Gastroesophageal sphincter (tissue), 4 donors: ENCODE data around the gene TOMM20L. TPM values are rescaled to one million over a fixed set of nuclear protein-coding genes. Genes with fewer than 3 reads are reported as not detected.
"Not testable (repeated sequence)": the region's sequence is repeated elsewhere in the genome, so short reads cannot be mapped to it uniquely, and the experiment has no call there.

ENCODE experiments used
- ATAC-seq: fragments of 150-250 bp; one replicate; pipeline ENCODE4 v1.9.1; 2016; ENCODE audit warnings: mild to moderate bottlenecking, moderate library complexity
- H3K27ac ChIP-seq, 4 donors: fragments of 200-600 bp; sonication (generic) in 3 of 4; 1 replicate in 3 of 4; 2 replicates in 1 of 4; pipeline ENCODE4 v1.5.1; 2016 to 2019
- H3K27me3 ChIP-seq: fragments of 200-600 bp; sonication (generic); one replicate; pipeline ENCODE4 v1.5.1; 2019
- H3K36me3 ChIP-seq, 2 donors: fragments of 200-600 bp; sonication (generic); one replicate each; pipeline ENCODE4 v1.5.1; 2019; ENCODE audit warnings: control low read depth in 1 of 2
- H3K4me1 ChIP-seq, 3 donors: fragments of 200-600 bp; sonication (generic); 1 replicate in 2 of 3; 2 replicates in 1 of 3; pipeline ENCODE4 v1.5.1; 2016 to 2019; ENCODE audit warnings: control low read depth in 2 of 3
- H3K4me3 ChIP-seq, 2 donors: fragments of 200-600 bp; sonication (generic); one replicate each; pipeline ENCODE4 v1.5.1; 2019; ENCODE audit warnings: mild to moderate bottlenecking in 1 of 2, moderate library complexity in 1 of 2
- H3K9me3 ChIP-seq, 3 donors: fragments of 200-600 bp; sonication (generic); one replicate each; pipeline ENCODE4 v1.5.1; 2017 to 2019; ENCODE audit warnings: control low read depth in 2 of 3
- EP300 ChIP-seq: sonication (generic); formaldehyde crosslinking; IDR thresholded peaks from one replicate; pipeline ENCODE4 v1.6.1; 2017; ENCODE audit warnings: antibody characterized with exemption, mild to moderate bottlenecking
- POLR2A ChIP-seq, 2 donors: fragments of 450-650 bp; IDR thresholded peaks; one replicate each; pipeline ENCODE4 v1.6.1; 2017; ENCODE audit warnings: antibody characterized with exemption in 2 of 2, mild to moderate bottlenecking in 2 of 2, moderate library complexity in 1 of 2
- POLR2AphosphoS5 ChIP-seq: sonication (generic); formaldehyde crosslinking; IDR thresholded peaks from one replicate; pipeline ENCODE4 v1.6.1; 2017; ENCODE audit warnings: antibody characterized with exemption
- WGBS, 2 donors: methylation state at CpG; one replicate each; pipeline ENCODE4 v1.1.5; 2018; ENCODE audit warnings: low coverage in 1 of 2; 5-methylcytosine and 5-hydroxymethylcytosine counted together
- total RNA-seq, 4 donors: library from RNA; depleted of rRNA; stranded (reverse); fragments of >200 nt; gene quantifications; one replicate each; pipeline ENCODE4 v1.1.0, GENCODE V29; 2016
- TF ChIP-seq, protein P1 (sequence below), 4 experiments: fragments of 200-600 bp in 2 of 4; fragments of 450-650 bp in 2 of 4; sonication (generic) in 1 of 4; IDR thresholded peaks; one replicate each; pipeline ENCODE4 v1.5.1; 2017 to 2019; ENCODE audit warnings: antibody characterized with exemption in 4 of 4, mild to moderate bottlenecking in 2 of 4, moderate library complexity in 2 of 4

TOMM20L gene
- total RNA-seq, 4 donors from 2014 or later = not detected

DNA sequence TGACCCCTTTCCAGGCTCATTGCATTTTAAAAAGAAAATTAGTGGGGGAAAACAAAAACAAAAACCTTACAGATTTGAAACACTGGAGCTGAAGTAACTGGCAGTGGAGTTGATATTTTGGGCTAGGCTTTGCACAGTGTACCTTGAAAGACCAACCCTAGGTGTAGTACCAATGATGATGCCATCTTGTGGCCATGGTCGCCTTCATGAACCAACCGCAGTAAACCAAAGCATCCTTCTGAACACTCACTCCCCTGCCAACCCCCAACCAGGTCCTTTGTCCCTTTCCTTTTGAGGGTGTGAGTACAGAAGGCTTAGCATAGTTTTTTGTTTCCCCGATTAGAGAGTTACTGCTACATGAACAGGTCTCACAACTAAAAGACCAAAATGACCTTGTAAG is 5.9 kb downstream of the TOMM20L start:
- no peaks in the 10 kb centered on the region for H3K36me3 ChIP-seq
- 91 to 100% methylated on average over 3 of the region's 3 CpGs for WGBS, 2 donors
- TF ChIP-seq EP300 (no peak), POLR2A (IDR thresholded peaks at IDR 0.05) (no peak), POLR2AphosphoS5 (no peak)
- TF ChIP-seq, protein P1, sequence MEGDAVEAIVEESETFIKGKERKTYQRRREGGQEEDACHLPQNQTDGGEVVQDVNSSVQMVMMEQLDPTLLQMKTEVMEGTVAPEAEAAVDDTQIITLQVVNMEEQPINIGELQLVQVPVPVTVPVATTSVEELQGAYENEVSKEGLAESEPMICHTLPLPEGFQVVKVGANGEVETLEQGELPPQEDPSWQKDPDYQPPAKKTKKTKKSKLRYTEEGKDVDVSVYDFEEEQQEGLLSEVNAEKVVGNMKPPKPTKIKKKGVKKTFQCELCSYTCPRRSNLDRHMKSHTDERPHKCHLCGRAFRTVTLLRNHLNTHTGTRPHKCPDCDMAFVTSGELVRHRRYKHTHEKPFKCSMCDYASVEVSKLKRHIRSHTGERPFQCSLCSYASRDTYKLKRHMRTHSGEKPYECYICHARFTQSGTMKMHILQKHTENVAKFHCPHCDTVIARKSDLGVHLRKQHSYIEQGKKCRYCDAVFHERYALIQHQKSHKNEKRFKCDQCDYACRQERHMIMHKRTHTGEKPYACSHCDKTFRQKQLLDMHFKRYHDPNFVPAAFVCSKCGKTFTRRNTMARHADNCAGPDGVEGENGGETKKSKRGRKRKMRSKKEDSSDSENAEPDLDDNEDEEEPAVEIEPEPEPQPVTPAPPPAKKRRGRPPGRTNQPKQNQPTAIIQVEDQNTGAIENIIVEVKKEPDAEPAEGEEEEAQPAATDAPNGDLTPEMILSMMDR (IDR thresholded peaks at IDR 0.05) = no peak
- no peaks in the 10 kb centered on the region for H3K27me3 ChIP-seq
- H3K27ac ChIP-seq = no peak overlapping the region
- peaks cover 0 to 2% (median 0%) of the 10 kb centered on the region in 3 donors for H3K4me1 ChIP-seq
- no peak for ATAC-seq
- H3K9me3 ChIP-seq = no peaks in the 10 kb centered on the region
- H3K4me3 ChIP-seq = no peak overlapping the region

DNA sequence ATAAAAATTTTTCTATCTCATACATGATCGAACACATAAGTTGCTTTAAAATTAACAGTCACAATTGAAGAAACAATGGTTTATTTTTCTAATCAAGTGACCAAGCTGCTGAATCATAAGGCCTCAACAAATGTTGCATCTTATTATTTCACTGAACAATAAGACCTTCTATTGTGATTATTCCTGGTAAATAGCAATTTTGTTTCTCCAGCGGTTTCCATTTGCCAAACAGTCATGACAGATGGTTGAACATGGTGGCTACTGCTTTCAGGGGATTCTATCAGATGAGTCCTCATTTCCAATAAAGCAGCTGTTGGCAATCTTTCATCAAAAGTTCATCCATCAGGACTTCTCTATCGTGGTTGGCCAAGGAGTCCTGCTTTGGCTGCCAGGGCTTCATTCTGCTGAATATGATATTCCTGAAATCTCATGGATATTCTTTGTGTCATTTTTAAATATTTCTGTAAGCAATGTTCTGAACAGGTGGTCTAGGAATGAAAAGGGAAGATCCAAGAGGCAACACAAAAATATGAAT is 13.0 kb downstream of the TOMM20L start:
- ATAC-seq = no peak
- H3K27ac ChIP-seq = no peak overlapping the region
- H3K36me3 ChIP-seq = peaks cover 5 to 54% of the 10 kb centered on the region in 2 donors
- no peak overlapping the region for H3K4me3 ChIP-seq
- no peaks in the 10 kb centered on the region for H3K4me1 ChIP-seq
- TF ChIP-seq EP300 = no peak
- no peaks in the 10 kb centered on the region for H3K27me3 ChIP-seq
- 73 to 95% methylated on average over 3 of the region's 3 CpGs for whole genome bisulfite sequencing, 2 donors
- H3K9me3 ChIP-seq = no peaks in the 10 kb centered on the region

DNA sequence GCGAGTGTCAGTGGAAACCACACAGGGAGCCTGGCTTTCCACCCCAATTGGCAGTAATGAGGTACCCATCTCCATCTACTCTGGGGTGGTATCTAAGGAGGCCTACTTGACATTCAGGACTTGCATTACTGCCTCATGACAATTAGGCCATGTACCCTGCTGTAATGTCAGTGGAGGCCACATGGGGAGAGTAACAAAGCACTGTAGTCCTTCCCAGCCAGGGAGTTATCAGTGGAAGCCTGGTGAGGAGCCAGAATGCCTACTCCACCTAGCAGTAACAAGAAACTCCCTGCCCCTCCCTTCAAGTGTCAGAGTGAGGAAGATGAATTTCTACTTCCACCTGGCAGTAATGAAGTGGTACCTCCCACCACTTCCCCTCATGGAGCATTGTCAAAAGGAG is 19.1 kb downstream of the TOMM20L start:
- no peak for TF ChIP-seq POLR2A (IDR thresholded peaks at IDR 0.05)
- TF ChIP-seq EP300 = no peak
- TF ChIP-seq POLR2AphosphoS5 = no peak
- TF ChIP-seq, protein P1 (IDR thresholded peaks at IDR 0.05) = no peak
- 91% methylated on average over 1 of the region's 1 CpG; no CpG with 5 or more reads in 1 of the 2 donors for WGBS, 2 donors
- no peak overlapping the region for H3K4me3 ChIP-seq
- H3K4me1 ChIP-seq = no peaks in the 10 kb centered on the region
- no peak overlapping the region for H3K27ac ChIP-seq
- H3K36me3 ChIP-seq = peaks cover 5 to 67% of the 10 kb centered on the region in 2 donors
- no peaks in the 10 kb centered on the region for H3K27me3 ChIP-seq
- no peak for ATAC-seq
- no peaks in the 10 kb centered on the region for H3K9me3 ChIP-seq

- ATAC-seq = no peak
- peaks cover 0 to 67% of the 10 kb centered on the region in 2 donors for H3K36me3 ChIP-seq
- no peaks in the 10 kb centered on the region for H3K9me3 ChIP-seq
- TF ChIP-seq, protein P1 (IDR thresholded peaks at IDR 0.05) = no peak
- TF ChIP-seq POLR2A (IDR thresholded peaks at IDR 0.05) (no peak), POLR2AphosphoS5 (no peak), EP300 (no peak)
- no peak overlapping the region for H3K27ac ChIP-seq
- H3K27me3 ChIP-seq = no peaks in the 10 kb centered on the region
- WGBS, 2 donors = 93 to 95% methylated on average over 9 of the region's 10 CpGs
- no peak overlapping the region for H3K4me3 ChIP-seq
- no peaks in the 10 kb centered on the region for H3K4me1 ChIP-seq
Observed at GRCh38 chr14:58415636-58416547, 20.2 kb downstream of the TOMM20L start.

DNA sequence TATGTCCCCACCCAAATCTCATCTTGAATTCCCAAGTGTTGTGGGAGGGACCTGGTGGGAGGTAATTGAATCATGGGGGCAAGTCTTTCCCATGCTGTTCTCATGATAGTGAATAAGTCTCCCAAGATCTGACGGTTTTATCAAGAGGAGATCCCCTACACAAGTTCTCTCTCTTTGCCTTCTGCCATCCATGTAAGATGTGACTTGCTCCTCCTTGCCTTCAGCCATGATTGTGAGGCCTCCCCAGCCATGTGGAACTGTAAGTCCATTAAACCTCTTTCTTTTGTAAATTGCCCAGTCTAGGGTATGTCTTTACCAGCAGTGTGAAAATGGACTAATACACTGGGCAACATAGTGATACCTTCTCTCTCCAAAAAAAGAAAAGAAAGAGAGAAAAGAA is 21.2 kb downstream of the TOMM20L start:
- H3K27ac ChIP-seq, ATAC-seq, H3K4me1 ChIP-seq, H3K4me3 ChIP-seq, H3K9me3 ChIP-seq, H3K27me3 ChIP-seq: not testable (repeated sequence)
- H3K36me3 ChIP-seq = peaks cover 0 to 67% of the 10 kb centered on the region in 2 donors
- 86 to 100% methylated on average over 1 of the region's 1 CpG for WGBS, 2 donors
